HEK293 (cell line): ENCODE results near the gene GTSE1.

ENCODE experiments used
- EGR2 ChIP-seq: fragments of 450-650 bp; formaldehyde crosslinking; IDR thresholded peaks from 2 replicates; pipeline ENCODE4 v1.5.1; 2016; ENCODE audit warnings: low read depth, missing biosample characterization, missing genetic modification characterization
- TRIM28 ChIP-seq: IDR thresholded peaks from 2 replicates; pipeline ENCODE4 v1.6.1; 2011; ENCODE audit warnings: low read length, control low read depth, borderline replicate concordance
- ZBTB6 ChIP-seq: fragments of 450-650 bp; formaldehyde crosslinking; IDR thresholded peaks from 2 replicates; pipeline ENCODE4 v1.5.1; 2017; ENCODE audit warnings: missing biosample characterization, missing genetic modification characterization
- ZEB2 ChIP-seq: fragments of 450-650 bp; formaldehyde crosslinking; IDR thresholded peaks from 2 replicates; pipeline ENCODE4 v1.5.1; 2016; ENCODE audit warnings: missing biosample characterization, missing genetic modification characterization
- ZFP3 ChIP-seq: fragments of 450-650 bp; formaldehyde crosslinking; IDR thresholded peaks from 2 replicates; pipeline ENCODE4 v1.5.1; 2016; ENCODE audit warnings: low read depth, missing biosample characterization, missing genetic modification characterization
- ZNF121 ChIP-seq: fragments of 450-650 bp; formaldehyde crosslinking; IDR thresholded peaks from 2 replicates; pipeline ENCODE4 v1.5.1; 2016; ENCODE audit warnings: missing biosample characterization, missing genetic modification characterization
- ZNF138 ChIP-seq: fragments of 450-650 bp; formaldehyde crosslinking; IDR thresholded peaks from 2 replicates; pipeline ENCODE4 v1.5.1; 2016; ENCODE audit warnings: missing biosample characterization, missing genetic modification characterization, borderline replicate concordance
- ZNF19 ChIP-seq: fragments of 450-650 bp; formaldehyde crosslinking; IDR thresholded peaks from 2 replicates; pipeline ENCODE4; 2016; ENCODE audit warnings: missing biosample characterization, missing genetic modification characterization, low read depth
- ZNF24 ChIP-seq: fragments of 450-650 bp; formaldehyde crosslinking; IDR thresholded peaks from 2 replicates; pipeline ENCODE4 v1.5.1; 2016; ENCODE audit warnings: missing biosample characterization, missing genetic modification characterization
- ZNF654 ChIP-seq: fragments of 450-650 bp; formaldehyde crosslinking; IDR thresholded peaks from 2 replicates; pipeline ENCODE4 v1.5.1; 2016; ENCODE audit warnings: low read depth, missing biosample characterization, missing genetic modification characterization
- TF ChIP-seq, protein P1 (sequence below): fragments of 450-650 bp; formaldehyde crosslinking; IDR thresholded peaks from 2 replicates; pipeline ENCODE4 v1.5.1; 2016; ENCODE audit warnings: missing biosample characterization, missing genetic modification characterization
- TF ChIP-seq, protein P2 (sequence below): fragments of 450-650 bp; formaldehyde crosslinking; IDR thresholded peaks from 2 replicates; pipeline ENCODE4 v1.5.1; 2016; ENCODE audit warnings: missing biosample characterization, missing genetic modification characterization
- TF ChIP-seq, protein P3 (sequence below): fragments of 450-650 bp; formaldehyde crosslinking; IDR thresholded peaks from 2 replicates; pipeline ENCODE4 v1.5.1; 2017; ENCODE audit warnings: missing biosample characterization, missing genetic modification characterization

DNA sequence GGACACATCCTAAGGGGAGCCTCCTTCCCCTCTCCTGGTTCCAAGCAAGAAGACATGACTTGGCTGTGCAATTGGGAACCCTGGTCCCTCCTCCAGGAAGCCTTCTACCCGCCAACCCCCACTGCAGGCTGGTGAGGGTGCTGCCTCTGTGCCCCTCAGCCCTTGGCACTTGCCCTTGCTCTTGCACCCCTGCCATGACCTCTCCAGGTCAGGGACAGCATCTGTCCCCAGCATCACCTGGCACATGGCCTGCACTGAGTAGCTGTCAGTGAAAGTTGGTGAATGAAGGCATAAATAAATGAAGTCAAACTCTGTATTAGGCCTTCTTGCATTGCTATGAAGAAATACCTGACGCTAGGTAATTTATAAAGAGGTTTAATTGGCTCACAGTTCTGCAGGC, 1.9 kb upstream of the GTSE1 start:
- TF ChIP-seq ZBTB6 (tag by site-specific recombination) (no peak), EGR2 (no peak), TRIM28 (no peak), ZNF121 (no peak), ZNF24 (no peak), ZEB2 (tag by site-specific recombination) (no peak), ZNF654 (tag by site-specific recombination) (no peak), ZNF138 (tag by site-specific recombination) (no peak), ZNF19 (tag by site-specific recombination) (no peak), ZFP3 (tag by site-specific recombination) (no peak)
- TF ChIP-seq, protein P1, sequence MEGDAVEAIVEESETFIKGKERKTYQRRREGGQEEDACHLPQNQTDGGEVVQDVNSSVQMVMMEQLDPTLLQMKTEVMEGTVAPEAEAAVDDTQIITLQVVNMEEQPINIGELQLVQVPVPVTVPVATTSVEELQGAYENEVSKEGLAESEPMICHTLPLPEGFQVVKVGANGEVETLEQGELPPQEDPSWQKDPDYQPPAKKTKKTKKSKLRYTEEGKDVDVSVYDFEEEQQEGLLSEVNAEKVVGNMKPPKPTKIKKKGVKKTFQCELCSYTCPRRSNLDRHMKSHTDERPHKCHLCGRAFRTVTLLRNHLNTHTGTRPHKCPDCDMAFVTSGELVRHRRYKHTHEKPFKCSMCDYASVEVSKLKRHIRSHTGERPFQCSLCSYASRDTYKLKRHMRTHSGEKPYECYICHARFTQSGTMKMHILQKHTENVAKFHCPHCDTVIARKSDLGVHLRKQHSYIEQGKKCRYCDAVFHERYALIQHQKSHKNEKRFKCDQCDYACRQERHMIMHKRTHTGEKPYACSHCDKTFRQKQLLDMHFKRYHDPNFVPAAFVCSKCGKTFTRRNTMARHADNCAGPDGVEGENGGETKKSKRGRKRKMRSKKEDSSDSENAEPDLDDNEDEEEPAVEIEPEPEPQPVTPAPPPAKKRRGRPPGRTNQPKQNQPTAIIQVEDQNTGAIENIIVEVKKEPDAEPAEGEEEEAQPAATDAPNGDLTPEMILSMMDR (tag by site-specific recombination): no peak
- TF ChIP-seq, protein P2, sequence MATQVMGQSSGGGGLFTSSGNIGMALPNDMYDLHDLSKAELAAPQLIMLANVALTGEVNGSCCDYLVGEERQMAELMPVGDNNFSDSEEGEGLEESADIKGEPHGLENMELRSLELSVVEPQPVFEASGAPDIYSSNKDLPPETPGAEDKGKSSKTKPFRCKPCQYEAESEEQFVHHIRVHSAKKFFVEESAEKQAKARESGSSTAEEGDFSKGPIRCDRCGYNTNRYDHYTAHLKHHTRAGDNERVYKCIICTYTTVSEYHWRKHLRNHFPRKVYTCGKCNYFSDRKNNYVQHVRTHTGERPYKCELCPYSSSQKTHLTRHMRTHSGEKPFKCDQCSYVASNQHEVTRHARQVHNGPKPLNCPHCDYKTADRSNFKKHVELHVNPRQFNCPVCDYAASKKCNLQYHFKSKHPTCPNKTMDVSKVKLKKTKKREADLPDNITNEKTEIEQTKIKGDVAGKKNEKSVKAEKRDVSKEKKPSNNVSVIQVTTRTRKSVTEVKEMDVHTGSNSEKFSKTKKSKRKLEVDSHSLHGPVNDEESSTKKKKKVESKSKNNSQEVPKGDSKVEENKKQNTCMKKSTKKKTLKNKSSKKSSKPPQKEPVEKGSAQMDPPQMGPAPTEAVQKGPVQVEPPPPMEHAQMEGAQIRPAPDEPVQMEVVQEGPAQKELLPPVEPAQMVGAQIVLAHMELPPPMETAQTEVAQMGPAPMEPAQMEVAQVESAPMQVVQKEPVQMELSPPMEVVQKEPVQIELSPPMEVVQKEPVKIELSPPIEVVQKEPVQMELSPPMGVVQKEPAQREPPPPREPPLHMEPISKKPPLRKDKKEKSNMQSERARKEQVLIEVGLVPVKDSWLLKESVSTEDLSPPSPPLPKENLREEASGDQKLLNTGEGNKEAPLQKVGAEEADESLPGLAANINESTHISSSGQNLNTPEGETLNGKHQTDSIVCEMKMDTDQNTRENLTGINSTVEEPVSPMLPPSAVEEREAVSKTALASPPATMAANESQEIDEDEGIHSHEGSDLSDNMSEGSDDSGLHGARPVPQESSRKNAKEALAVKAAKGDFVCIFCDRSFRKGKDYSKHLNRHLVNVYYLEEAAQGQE (tag by site-specific recombination): no peak
- TF ChIP-seq, protein P3, sequence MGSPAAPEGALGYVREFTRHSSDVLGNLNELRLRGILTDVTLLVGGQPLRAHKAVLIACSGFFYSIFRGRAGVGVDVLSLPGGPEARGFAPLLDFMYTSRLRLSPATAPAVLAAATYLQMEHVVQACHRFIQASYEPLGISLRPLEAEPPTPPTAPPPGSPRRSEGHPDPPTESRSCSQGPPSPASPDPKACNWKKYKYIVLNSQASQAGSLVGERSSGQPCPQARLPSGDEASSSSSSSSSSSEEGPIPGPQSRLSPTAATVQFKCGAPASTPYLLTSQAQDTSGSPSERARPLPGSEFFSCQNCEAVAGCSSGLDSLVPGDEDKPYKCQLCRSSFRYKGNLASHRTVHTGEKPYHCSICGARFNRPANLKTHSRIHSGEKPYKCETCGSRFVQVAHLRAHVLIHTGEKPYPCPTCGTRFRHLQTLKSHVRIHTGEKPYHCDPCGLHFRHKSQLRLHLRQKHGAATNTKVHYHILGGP: no peak
